Dermis blood vessel endothelial cell (primary cell): ENCODE results near the gene NDUFV2. TPM values are rescaled to one million over a fixed set of nuclear protein-coding genes. Genes with fewer than 3 reads are reported as not detected.
A peak's percentile ranks its signal among the peaks of the same experiment; 100 is the strongest.
"Not testable (repeated sequence)": the region's sequence is repeated elsewhere in the genome, so short reads cannot be mapped to it uniquely, and the experiment has no call there.

Source experiments
- DNase-seq: peaks from one replicate; pipeline ENCODE4 v3.0.0; 2010
- total RNA-seq: library from RNA; depleted of rRNA; stranded (reverse); fragments of >200 nt; gene quantifications from 2 replicates; pipeline ENCODE4 v1.2.3, GENCODE V29; 2014

Gene NDUFV2
- total RNA-seq, 1 donor from 2014 or later = 93.9 TPM

GRCh38 chr18:9091066-9091476, 11.4 kb upstream of the NDUFV2 start:
- DNase-seq = no peak

GRCh38 chr18:9092665-9093064, 9.8 kb upstream of the NDUFV2 start:
- peak; percentile 81 for DNase-seq

GRCh38 chr18:9093109-9093508, 9.4 kb upstream of the NDUFV2 start:
- DNase-seq = not testable (repeated sequence)

GRCh38 chr18:9094307-9095226, 7.9 kb upstream of the NDUFV2 start:
- peak; percentile 84 for DNase-seq

- DNase-seq = peak; percentile 41
Measured at GRCh38 chr18:9095297-9096006, 7.0 kb upstream of the NDUFV2 start.

- no peak for DNase-seq
Measured at GRCh38 chr18:9096007-9096371, 6.5 kb upstream of the NDUFV2 start.

GRCh38 chr18:9096685-9097084, 5.8 kb upstream of the NDUFV2 start:
- DNase-seq = no peak

GRCh38 chr18:9097349-9097748, 5.2 kb upstream of the NDUFV2 start:
- DNase-seq = no peak

- DNase-seq = no peak
Measured at GRCh38 chr18:9100796-9101195, 1.7 kb upstream of the NDUFV2 start.

GRCh38 chr18:9101730-9102507, 580 bp upstream of the NDUFV2 start:
- peak; percentile 88 for DNase-seq

- DNase-seq = peak; percentile 46
Measured at GRCh38 chr18:9103376-9103873, 926 bp downstream of the NDUFV2 start.

GRCh38 chr18:9104244-9104901, 1.9 kb downstream of the NDUFV2 start:
- no peak for DNase-seq

- no peak for DNase-seq
Measured at GRCh38 chr18:9105420-9105819, 2.9 kb downstream of the NDUFV2 start.

- no peak for DNase-seq
Measured at GRCh38 chr18:9106094-9106493, 3.6 kb downstream of the NDUFV2 start.

GRCh38 chr18:9106800-9107584, 4.5 kb downstream of the NDUFV2 start:
- no peak for DNase-seq

GRCh38 chr18:9108911-9109310, 6.4 kb downstream of the NDUFV2 start:
- no peak for DNase-seq

GRCh38 chr18:9109523-9109922, 7.0 kb downstream of the NDUFV2 start:
- DNase-seq = no peak

- DNase-seq = no peak
Measured at GRCh38 chr18:9113468-9114149, 11.1 kb downstream of the NDUFV2 start.

GRCh38 chr18:9115984-9116383, 13.5 kb downstream of the NDUFV2 start:
- no peak for DNase-seq

- peak; percentile 58 for DNase-seq
Measured at GRCh38 chr18:9117980-9118841, 15.7 kb downstream of the NDUFV2 start.
